ENCODE results near the gene LENG1.

LENG1 gene

DNA sequence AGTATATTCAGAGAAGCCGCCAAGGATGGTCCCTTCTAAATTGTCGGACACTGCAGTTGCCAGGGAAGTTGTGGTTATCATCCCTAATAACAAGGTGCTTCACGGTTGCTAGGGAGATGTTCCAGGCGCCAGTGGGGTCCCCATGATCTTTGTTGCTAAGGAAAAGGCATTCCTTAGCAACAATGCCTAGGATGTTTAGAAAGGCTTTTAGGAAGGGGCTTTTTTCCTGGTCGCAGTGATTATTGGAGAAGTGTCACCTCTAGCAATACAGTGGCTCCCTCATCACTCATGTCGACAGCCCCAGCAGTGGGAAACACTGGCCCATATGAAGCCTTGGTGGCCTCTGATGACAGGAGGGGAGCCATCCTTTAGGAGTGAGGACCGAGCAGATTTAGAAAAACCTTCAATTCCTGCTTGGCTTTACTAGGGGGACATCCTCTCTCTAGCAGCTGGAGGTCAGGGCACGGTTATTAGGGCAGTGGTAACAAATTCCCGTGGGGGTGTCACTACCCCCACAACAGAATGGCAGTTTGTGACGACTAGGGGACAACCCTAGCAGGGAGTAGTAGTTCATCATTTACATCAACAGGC lies 19.8 kb upstream of the LENG1 start:
- peak overlapping the region; percentile 26; the same call in 1 of the 2 replicates for H3K27ac ChIP-seq

DNA sequence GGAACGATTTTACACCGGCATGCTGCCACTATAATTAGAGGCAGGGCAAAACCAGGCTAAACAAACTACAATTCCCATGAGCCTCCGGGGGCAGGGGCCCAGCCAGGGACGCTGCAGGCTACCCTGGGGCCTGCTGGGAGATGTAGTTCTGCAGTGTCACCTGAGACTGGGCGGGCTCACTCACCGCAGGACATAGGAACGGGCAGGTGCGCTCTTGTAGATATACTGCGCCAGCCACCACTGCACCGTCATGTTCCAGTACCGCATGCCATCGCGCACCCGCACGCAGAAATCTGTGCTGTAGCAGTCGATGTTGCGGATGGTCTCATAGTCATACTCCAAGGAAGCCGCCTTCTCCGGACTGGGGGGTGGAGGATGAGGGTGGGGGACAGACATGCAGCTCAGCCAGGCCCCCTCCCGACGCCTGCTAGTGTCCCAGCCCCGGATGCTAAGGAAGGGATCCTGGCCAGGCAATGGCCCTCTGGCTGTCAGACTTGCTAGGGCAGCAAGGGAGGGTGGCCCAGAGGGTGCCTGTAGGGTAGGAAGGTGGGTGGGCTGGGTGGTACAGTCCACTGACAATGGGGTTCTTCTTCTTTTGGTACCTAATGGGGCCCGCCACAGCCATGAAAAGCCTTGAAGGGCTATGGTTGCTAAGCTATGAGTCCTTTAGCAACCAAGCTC lies 19.2 kb upstream of the LENG1 start:
- TF ChIP-seq, protein P1, sequence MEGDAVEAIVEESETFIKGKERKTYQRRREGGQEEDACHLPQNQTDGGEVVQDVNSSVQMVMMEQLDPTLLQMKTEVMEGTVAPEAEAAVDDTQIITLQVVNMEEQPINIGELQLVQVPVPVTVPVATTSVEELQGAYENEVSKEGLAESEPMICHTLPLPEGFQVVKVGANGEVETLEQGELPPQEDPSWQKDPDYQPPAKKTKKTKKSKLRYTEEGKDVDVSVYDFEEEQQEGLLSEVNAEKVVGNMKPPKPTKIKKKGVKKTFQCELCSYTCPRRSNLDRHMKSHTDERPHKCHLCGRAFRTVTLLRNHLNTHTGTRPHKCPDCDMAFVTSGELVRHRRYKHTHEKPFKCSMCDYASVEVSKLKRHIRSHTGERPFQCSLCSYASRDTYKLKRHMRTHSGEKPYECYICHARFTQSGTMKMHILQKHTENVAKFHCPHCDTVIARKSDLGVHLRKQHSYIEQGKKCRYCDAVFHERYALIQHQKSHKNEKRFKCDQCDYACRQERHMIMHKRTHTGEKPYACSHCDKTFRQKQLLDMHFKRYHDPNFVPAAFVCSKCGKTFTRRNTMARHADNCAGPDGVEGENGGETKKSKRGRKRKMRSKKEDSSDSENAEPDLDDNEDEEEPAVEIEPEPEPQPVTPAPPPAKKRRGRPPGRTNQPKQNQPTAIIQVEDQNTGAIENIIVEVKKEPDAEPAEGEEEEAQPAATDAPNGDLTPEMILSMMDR (IDR thresholded peaks at IDR 0.05), result no peak
- TF ChIP-seq ZFX (IDR thresholded peaks at IDR 0.05; ENCODE audit: borderline replicate concordance), result no peak

More for the DNA sequence above, 19.8 kb upstream of the LENG1 start:
- TF ChIP-seq, protein P1 (IDR thresholded peaks at IDR 0.05), result no peak
- TF ChIP-seq ZFX (IDR thresholded peaks at IDR 0.05; ENCODE audit: borderline replicate concordance), result no peak

DNA sequence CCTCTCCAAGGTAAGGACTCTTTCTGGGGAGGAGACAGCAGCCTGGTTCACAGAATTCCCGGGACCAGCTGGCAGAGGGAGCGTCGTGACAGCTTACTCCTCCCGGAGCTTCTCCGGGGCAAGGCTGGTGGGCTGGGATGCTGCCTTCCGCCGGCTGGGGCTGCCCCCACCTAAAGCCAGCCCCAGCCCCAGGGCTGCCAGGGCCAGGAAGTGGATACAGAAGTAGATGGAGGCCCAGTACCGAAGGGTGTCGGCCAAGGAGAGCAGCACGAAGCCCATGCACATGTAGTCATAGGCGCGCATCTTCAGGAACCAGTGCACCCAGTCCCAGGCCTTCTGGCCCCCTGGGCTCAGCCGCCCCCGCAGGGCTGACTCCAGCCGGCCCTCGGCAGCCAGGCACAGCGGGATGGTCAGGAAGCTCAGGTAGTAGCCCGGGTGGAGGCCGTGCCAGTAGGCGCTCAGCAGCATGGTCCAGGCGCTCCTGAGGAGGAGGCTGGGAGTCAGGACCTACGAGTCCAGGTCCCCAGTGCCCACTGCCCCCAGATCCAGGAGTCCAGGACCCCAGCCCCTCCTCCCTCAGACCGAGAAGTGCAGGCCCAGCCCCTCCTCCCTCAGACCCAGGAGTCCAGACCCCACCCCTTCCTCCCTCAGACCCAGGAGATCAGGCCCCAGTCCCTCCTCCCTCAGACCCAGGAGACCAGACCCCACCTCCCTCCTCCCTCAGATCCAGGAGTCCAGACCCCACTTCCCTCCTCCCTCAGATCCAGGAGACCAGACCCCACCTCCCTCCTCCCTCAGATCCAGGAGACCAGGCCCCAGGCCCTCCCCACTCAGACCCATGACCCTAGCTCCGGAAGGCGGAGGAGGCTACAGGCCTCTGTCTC lies 14.7 kb upstream of the LENG1 start:
- no peak for TF ChIP-seq ZFX (IDR thresholded peaks at IDR 0.05; ENCODE audit: borderline replicate concordance)
- TF ChIP-seq, protein P1 (IDR thresholded peaks at IDR 0.05), result no peak

More for the DNA sequence above, 19.2 kb upstream of the LENG1 start:
- H3K27ac ChIP-seq, result peak overlapping the region; percentile 26; the same call in 1 of the 2 replicates

DNA sequence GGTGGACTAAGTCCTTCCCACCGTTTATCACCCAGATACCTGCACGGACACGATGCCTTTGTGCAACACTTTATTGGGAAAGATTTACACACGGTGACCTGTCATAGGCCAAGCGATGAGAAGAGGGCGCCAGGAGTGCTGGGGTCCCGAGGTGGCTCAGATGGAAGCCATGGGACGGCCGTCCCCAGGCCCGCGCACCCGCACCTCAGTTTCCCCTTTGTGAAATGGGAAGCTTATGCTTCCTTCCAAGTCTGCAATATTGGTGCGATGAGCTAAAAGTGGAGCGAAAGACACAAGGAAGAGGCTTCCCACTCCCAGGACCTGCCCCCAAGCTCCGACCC lies 13.8 kb upstream of the LENG1 start:
- peak overlapping the region; percentile 90 for H3K27ac ChIP-seq
- TF ChIP-seq ZFX (IDR thresholded peaks at IDR 0.05; ENCODE audit: borderline replicate concordance), result no peak
- TF ChIP-seq, protein P1 (IDR thresholded peaks at IDR 0.05), result no peak

More for the DNA sequence above, 14.7 kb upstream of the LENG1 start:
- peak overlapping the region; percentile 90 for H3K27ac ChIP-seq

DNA sequence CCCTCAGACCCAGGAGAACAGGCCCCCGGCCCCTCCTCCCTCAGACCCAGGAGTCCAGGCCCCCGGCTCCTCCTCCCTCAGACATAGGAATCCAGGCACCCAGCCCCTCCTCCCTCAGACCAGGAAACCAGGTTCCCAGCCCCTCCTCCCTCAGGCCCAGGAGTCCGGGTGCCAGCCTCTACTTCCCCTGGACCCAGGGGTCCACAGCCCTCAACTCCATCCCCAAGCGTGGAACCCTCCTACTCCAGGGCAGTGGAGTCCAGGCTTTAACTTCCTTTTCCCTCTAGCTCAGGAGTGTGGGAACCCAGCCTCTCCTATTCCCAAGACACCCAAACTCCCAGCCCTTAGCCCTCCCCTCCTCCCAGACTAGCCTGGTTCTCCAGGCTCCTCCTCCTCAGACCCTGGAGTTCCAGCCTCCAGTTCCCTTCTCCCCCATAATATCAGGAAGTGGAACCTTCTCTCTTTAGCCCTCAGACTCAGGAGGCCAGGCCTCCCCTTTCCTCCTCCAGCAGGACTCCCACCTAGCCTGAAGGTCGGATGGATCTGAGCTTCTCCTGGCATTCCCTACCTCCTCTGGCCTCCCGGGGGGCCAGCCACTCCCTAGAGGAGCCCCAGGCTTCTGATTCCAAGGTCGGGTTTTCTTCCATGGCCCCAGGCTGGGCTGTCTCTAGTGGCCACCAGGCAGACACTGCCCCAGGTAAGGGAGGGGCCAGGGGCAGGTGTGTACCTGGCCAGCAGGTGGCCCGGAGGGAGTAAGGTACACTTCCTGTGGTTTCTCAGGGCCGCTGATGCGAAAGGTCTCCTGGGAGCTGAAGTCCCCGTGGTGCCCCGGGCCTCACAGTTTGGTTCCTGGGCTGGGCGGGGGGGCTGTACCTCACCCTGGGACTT lies 13.2 kb upstream of the LENG1 start, which contains the start of gene TMC4:
Gene TMC4, minus strand, starts transcription at position 690 of the 888 bp plus-strand sequence. Its CDS starts 43 bp downstream, at position 647.
- TF ChIP-seq ZFX (IDR thresholded peaks at IDR 0.05; ENCODE audit: borderline replicate concordance), result no peak
- TF ChIP-seq, protein P1 (IDR thresholded peaks at IDR 0.05), result peak; percentile 67
- peak within 1 kb of the TSS; percentile 90 for H3K27ac ChIP-seq

DNA sequence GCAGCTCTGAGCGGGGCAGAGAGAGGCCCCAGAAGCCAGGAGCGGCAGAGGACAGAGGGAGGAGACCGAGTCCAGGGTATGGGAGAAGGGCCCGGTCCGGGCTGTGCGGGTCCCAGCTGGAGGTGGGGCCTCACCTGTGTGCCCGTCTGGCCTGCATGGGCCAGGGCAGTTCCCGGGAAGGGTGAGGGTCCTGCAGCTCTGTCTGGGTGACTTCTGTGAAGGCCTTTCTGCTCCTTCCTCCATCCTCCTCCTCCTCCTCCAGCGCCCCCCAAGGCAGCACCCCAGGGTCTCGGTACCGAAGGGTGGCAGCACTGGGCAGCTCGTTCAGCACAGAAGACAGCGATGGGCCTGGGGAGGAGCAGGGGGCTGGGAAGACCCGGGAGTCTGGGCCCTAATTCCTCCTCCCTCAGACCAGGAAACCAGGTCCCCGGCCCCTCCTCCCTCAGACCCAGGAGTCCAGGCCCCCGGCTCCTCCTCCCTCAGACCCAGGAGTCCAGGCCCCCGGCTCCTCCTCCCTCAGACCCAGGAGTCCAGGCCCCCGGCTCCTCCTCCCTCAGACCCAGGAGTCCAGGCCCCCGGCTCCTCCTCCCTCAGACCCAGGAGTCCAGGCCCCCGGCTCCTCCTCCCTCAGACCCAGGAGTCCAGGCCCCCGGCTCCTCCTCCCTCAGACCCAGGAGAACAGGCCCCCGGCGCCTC lies 12.4 kb upstream of the LENG1 start:
- peak overlapping the region; percentile 33 for H3K27ac ChIP-seq
